Pulmonary artery endothelial cell (primary cell): Measurements from ENCODE around the gene ADAMTS2. TPM values are rescaled to one million over a fixed set of nuclear protein-coding genes. Genes with fewer than 3 reads are reported as not detected.

Source experiments
- DNase-seq: peaks from one replicate; pipeline ENCODE4 v3.0.0-alpha.2; 2011; ENCODE audit warnings: low read depth, low spot score
- total RNA-seq: library from RNA; depleted of rRNA; stranded (reverse); fragments of >200 nt; gene quantifications from 2 replicates; pipeline ENCODE4 v1.2.3, GENCODE V29; 2014

ADAMTS2 gene
- total RNA-seq, 1 donor from 2014 or later: not detected

GRCh38 chr5:179163236-179164155, 181.8 kb downstream of the ADAMTS2 start:
- no peak for DNase-seq

- no peak for DNase-seq
Observed at GRCh38 chr5:179162351-179163235, 182.7 kb downstream of the ADAMTS2 start.

- DNase-seq: no peak
Observed at GRCh38 chr5:179161901-179162300, 183.4 kb downstream of the ADAMTS2 start.

GRCh38 chr5:179160584-179160983, 184.7 kb downstream of the ADAMTS2 start:
- no peak for DNase-seq

GRCh38 chr5:179158556-179158955, 186.7 kb downstream of the ADAMTS2 start:
- no peak for DNase-seq

GRCh38 chr5:179154991-179155955, 190.0 kb downstream of the ADAMTS2 start:
- no peak for DNase-seq

GRCh38 chr5:179154346-179154990, 190.8 kb downstream of the ADAMTS2 start:
- DNase-seq: no peak

- no peak for DNase-seq
Observed at GRCh38 chr5:179153921-179154345, 191.3 kb downstream of the ADAMTS2 start.

GRCh38 chr5:179153341-179153901, 191.8 kb downstream of the ADAMTS2 start:
- DNase-seq: no peak

- DNase-seq: no peak
Observed at GRCh38 chr5:179152941-179153340, 192.3 kb downstream of the ADAMTS2 start.

- no peak for DNase-seq
Observed at GRCh38 chr5:179152144-179152895, 192.9 kb downstream of the ADAMTS2 start.

GRCh38 chr5:179151286-179152118, 193.8 kb downstream of the ADAMTS2 start:
- no peak for DNase-seq

- DNase-seq: no peak
Observed at GRCh38 chr5:179150011-179150410, 195.2 kb downstream of the ADAMTS2 start.

GRCh38 chr5:179149278-179149677, 196.0 kb downstream of the ADAMTS2 start:
- no peak for DNase-seq

GRCh38 chr5:179148703-179149170, 196.5 kb downstream of the ADAMTS2 start:
- DNase-seq: no peak

- no peak for DNase-seq
Observed at GRCh38 chr5:179147991-179148702, 197.1 kb downstream of the ADAMTS2 start.

GRCh38 chr5:179146277-179146676, 199.0 kb downstream of the ADAMTS2 start:
- no peak for DNase-seq

GRCh38 chr5:179143446-179143845, 201.8 kb downstream of the ADAMTS2 start:
- DNase-seq: no peak
